Keratinocyte (primary cell): Measurements from ENCODE around the gene DDX27. TPM values are rescaled to one million over a fixed set of nuclear protein-coding genes. Genes with fewer than 3 reads are reported as not detected.
"Not testable (repeated sequence)": the region's sequence is repeated elsewhere in the genome, so short reads cannot be mapped to it uniquely, and the experiment has no call there.

Source experiments
- DNase-seq: peaks from one replicate; pipeline ENCODE4 v3.0.0-alpha.2; 2011; ENCODE audit warnings: low read depth, missing footprints, low spot score
- FAIRE-seq: peaks from 2 replicates; lab custom pipeline; 2011; peaks lifted over from hg19 to GRCh38; lab: Jason Lieb, UNC
- H2AFZ ChIP-seq: 2 replicates; pipeline ENCODE4 v1.6.0; 2012; ENCODE audit warnings: low read length, control low read depth, inconsistent platforms; ENCODE audit not compliant: control insufficient read depth
- H3K27ac ChIP-seq: 2 replicates; pipeline ENCODE4 v1.5.1; 2011; ENCODE audit warnings: low read length; ENCODE audit not compliant: control insufficient read depth, insufficient read depth
- H3K27me3 ChIP-seq: 3 replicates; pipeline ENCODE4 v1.6.0; 2011; ENCODE audit warnings: low read length; ENCODE audit not compliant: control insufficient read depth, insufficient read depth; ENCODE audit errors: extremely low read depth
- H3K36me3 ChIP-seq, 2 experiments: 2 replicates in 1 of 2; 3 replicates in 1 of 2; pipeline ENCODE4 v1.5.1; 2011; ENCODE audit warnings: low read length in 2 of 2, mild to moderate bottlenecking in 1 of 2; ENCODE audit not compliant: control insufficient read depth in 2 of 2, insufficient read depth in 2 of 2; ENCODE audit errors: extremely low read depth in 1 of 2
- H3K4me1 ChIP-seq: 3 replicates; pipeline ENCODE4 v1.5.1; 2011; ENCODE audit warnings: low read length; ENCODE audit not compliant: control insufficient read depth, insufficient read depth; ENCODE audit errors: extremely low read depth
- H3K4me2 ChIP-seq: 3 replicates; pipeline ENCODE4 v1.6.0; 2011; ENCODE audit warnings: low read depth, low read length; ENCODE audit not compliant: control insufficient read depth, insufficient read depth; ENCODE audit errors: extremely low read depth
- H3K4me3 ChIP-seq, 3 experiments: fragments of 200-600 bp in 1 of 3; sonication (generic) in 1 of 3; 2 replicates in 2 of 3; 3 replicates in 1 of 3; pipeline ENCODE4 v1.5.1; 2011 to 2016; ENCODE audit warnings: low read length in 3 of 3, mild to moderate bottlenecking in 3 of 3, control low read depth in 2 of 3, inconsistent platforms in 1 of 3, low read depth in 1 of 3, mixed read lengths in 1 of 3, mixed run types in 1 of 3, moderate library complexity in 1 of 3; ENCODE audit not compliant: control insufficient read depth in 2 of 3, insufficient read depth in 2 of 3; ENCODE audit errors: extremely low read depth in 1 of 3
- H3K79me2 ChIP-seq: 2 replicates; pipeline ENCODE4 v1.6.0; 2012; ENCODE audit warnings: low read length; ENCODE audit not compliant: control insufficient read depth, insufficient read depth
- H3K9ac ChIP-seq: 3 replicates; pipeline ENCODE4 v1.6.0; 2011; ENCODE audit warnings: low read length; ENCODE audit not compliant: control insufficient read depth, insufficient read depth; ENCODE audit errors: extremely low read depth
- H3K9me1 ChIP-seq: 3 replicates; pipeline ENCODE4 v1.6.0; 2011; ENCODE audit warnings: low read length; ENCODE audit not compliant: control insufficient read depth, insufficient read depth; ENCODE audit errors: extremely low read depth
- H3K9me3 ChIP-seq: 2 replicates; pipeline ENCODE4 v1.5.1; 2012; ENCODE audit warnings: low read depth, low read length; ENCODE audit not compliant: control insufficient read depth
- H4K20me1 ChIP-seq: 3 replicates; pipeline ENCODE4 v1.6.0; 2011; ENCODE audit warnings: low read length; ENCODE audit not compliant: control insufficient read depth, insufficient read depth; ENCODE audit errors: extremely low read depth
- EZH2 ChIP-seq: IDR thresholded peaks from one replicate; pipeline ENCODE4 v1.6.1; 2012; ENCODE audit warnings: inconsistent platforms, mild to moderate bottlenecking, low read length, moderate library complexity
- dilution Hi-C: fragments of 300-500 bp; cut with MboI; formaldehyde crosslinking; loops from one replicate; pipeline ENCODE4 v1.7.0; 2020; ENCODE audit warnings: low sequenced_read_pairs; ENCODE audit not compliant: extremely low pct_ligation_motif_present
- polyA plus RNA-seq, 5 experiments: library from polyadenylated mRNA; depleted of rRNA in 3 of 5; stranded (reverse) in 3 of 5; stranded (forward) in 1 of 5; unstranded in 1 of 5; fragments of >200 nt; gene quantifications; 1 replicate in 1 of 5; 2 replicates in 3 of 5; 3 replicates in 1 of 5; pipeline versions ENCODE4 v1.2.1 to v1.2.3, GENCODE V29; 2011 to 2012; ENCODE audit warnings: missing spikeins in 2 of 5, low read depth in 1 of 5, low replicate concordance in 1 of 5
- TF ChIP-seq, protein P1 (sequence below), 3 experiments: IDR thresholded peaks in 1 of 3; conservative IDR thresholded peaks in 1 of 3; optimal IDR thresholded peaks in 1 of 3; 2 replicates in 2 of 3; 3 replicates in 1 of 3; pipeline versions ENCODE3 to v1.5.1; 2011; ENCODE audit warnings: low read length in 3 of 3, mild to moderate bottlenecking in 3 of 3, moderate library complexity in 2 of 3, control low read depth in 1 of 3, inconsistent platforms in 1 of 3; ENCODE audit not compliant: insufficient read depth in 2 of 3; ENCODE audit errors: extremely low read depth in 1 of 3

DDX27 gene
- polyA plus RNA-seq, 1 donor (not counting 4 experiments of a cell fraction or from before 2014, with no cell fraction given): 34.5 TPM

DNA sequence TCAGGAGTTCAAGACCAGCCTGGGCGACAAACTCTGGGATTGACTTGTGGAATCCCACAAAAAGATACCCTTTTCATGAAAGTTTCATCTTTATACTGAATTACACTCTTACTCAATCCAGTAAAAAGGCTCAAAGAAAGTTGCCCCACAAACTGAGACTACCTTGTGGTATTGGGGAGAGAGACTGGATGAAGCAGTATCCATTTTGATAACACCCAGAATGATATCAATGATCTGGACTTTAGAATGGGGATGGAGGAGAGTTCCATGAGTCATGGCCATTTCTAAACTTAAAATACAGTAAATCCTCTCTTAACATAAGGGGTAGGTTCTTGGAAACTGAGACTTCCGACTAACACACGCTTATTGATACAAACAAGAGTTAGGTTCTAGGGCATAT lies 35.8 kb upstream of the DDX27 start:
- dilution Hi-C loops: no loop called here
- TF ChIP-seq EZH2: no peak
- TF ChIP-seq, protein P1, sequence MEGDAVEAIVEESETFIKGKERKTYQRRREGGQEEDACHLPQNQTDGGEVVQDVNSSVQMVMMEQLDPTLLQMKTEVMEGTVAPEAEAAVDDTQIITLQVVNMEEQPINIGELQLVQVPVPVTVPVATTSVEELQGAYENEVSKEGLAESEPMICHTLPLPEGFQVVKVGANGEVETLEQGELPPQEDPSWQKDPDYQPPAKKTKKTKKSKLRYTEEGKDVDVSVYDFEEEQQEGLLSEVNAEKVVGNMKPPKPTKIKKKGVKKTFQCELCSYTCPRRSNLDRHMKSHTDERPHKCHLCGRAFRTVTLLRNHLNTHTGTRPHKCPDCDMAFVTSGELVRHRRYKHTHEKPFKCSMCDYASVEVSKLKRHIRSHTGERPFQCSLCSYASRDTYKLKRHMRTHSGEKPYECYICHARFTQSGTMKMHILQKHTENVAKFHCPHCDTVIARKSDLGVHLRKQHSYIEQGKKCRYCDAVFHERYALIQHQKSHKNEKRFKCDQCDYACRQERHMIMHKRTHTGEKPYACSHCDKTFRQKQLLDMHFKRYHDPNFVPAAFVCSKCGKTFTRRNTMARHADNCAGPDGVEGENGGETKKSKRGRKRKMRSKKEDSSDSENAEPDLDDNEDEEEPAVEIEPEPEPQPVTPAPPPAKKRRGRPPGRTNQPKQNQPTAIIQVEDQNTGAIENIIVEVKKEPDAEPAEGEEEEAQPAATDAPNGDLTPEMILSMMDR (optimal IDR thresholded peaks at IDR 0.05 in 1 of 3, IDR thresholded peaks at IDR 0.05 in 1 of 3, conservative IDR thresholded peaks at IDR 0.05 in 1 of 3; ENCODE audit: extremely low read depth in 1 of 3, insufficient read depth in 2 of 3, low read length in 3 of 3): no peak
- H2AFZ ChIP-seq: no peak overlapping the region
- no peak overlapping the region for H3K9ac ChIP-seq
- DNase-seq (no peak), FAIRE-seq (no peak)
- H3K9me1 ChIP-seq: no peaks in the 10 kb centered on the region
- peaks cover 13% of the 10 kb centered on the region for H3K4me1 ChIP-seq
- no peak overlapping the region for H3K27ac ChIP-seq
- H4K20me1 ChIP-seq: peaks cover 15% of the 10 kb centered on the region
- H3K4me3 ChIP-seq: no peak overlapping the region
- no peaks in the 10 kb centered on the region for H3K9me3 ChIP-seq
- peaks cover 0 to 5% of the 10 kb centered on the region in 2 experiments for H3K36me3 ChIP-seq
- no peaks in the 10 kb centered on the region for H3K27me3 ChIP-seq
- no peak overlapping the region for H3K4me2 ChIP-seq
- H3K79me2 ChIP-seq: peaks cover 88% of the 10 kb centered on the region

DNA sequence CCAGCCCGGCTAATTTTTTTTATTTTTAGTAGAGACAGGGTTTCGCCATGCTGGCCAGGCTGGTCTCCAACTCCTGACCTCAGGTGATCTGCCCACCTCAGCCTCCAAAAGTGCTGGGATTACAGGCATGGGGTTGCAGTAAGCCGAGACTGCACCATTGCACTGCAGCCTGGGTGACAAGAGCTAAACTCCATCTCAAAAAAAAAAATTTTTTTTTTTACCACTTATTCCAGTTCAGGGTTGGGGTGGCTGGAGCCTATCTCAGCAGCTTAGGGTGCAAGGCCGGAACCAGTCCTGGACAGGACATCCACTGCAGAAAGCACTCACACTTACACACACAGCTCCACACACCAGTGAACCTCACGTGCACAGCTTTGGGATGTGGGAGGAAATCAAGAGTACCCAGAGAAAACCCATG lies 35.1 kb upstream of the DDX27 start:
- FAIRE-seq, H2AFZ ChIP-seq, H3K36me3 ChIP-seq, H3K4me2 ChIP-seq, H3K9ac ChIP-seq, H3K9me1 ChIP-seq, H3K4me3 ChIP-seq, dilution Hi-C loops, H3K27ac ChIP-seq, H3K9me3 ChIP-seq, DNase-seq, H3K27me3 ChIP-seq: not testable (repeated sequence)
- Histone ChIP-seq H3K79me2 (peaks cover 86% of the 10 kb centered on the region), H4K20me1 (peaks cover 15% of the 10 kb centered on the region), H3K4me1 (peaks cover 13% of the 10 kb centered on the region)

DNA sequence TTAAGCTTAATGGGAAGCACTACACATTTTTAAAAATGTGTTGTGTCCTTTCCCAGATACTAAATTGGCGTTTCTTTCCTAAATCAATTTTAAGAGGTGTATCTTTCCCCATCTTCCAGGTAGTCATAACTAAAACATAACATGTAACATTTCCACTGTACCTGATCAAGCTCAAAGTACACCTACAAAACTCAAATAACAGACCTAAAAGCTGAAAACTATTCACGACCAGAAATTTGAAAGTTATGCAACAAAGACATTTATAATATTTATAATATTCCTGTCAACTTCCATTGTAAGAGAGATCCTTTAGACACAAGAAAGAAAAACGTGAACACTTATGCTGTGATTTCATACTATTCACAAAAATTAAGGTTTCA lies 34.5 kb upstream of the DDX27 start:
- Histone ChIP-seq H3K79me2 (peaks cover 80% of the 10 kb centered on the region), H3K4me3 (no peak overlapping the region), H2AFZ (no peak overlapping the region), H3K27me3 (no peaks in the 10 kb centered on the region), H3K4me1 (peaks cover 11% of the 10 kb centered on the region), H3K4me2 (no peak overlapping the region), H4K20me1 (peaks cover 12% of the 10 kb centered on the region), H3K9ac (no peak overlapping the region), H3K36me3 (peaks cover 0 to 5% of the 10 kb centered on the region in 2 experiments), H3K27ac (no peak overlapping the region), H3K9me3 (no peaks in the 10 kb centered on the region), H3K9me1 (no peaks in the 10 kb centered on the region)
- dilution Hi-C loops: no loop called here
- no peak for TF ChIP-seq EZH2
- TF ChIP-seq, protein P1 (optimal IDR thresholded peaks at IDR 0.05 in 1 of 3, IDR thresholded peaks at IDR 0.05 in 1 of 3, conservative IDR thresholded peaks at IDR 0.05 in 1 of 3; ENCODE audit: extremely low read depth in 1 of 3, insufficient read depth in 2 of 3, low read length in 3 of 3): no peak
- no peak for FAIRE-seq
- no peak for DNase-seq
